Activated CD4-positive, alpha-beta T cell treated with anti-CD3 and anti-CD28 coated beads for 36 hours (primary cell): ENCODE measurements around the gene CADM1. TPM values are rescaled to one million over a fixed set of nuclear protein-coding genes. Genes with fewer than 3 reads are reported as not detected.

Source experiments
- ATAC-seq: fragments of 200-7000 bp; cut with Tn5 transposase; one replicate; pipeline ENCODE4 v1.10.0; 2021; ENCODE audit warnings: mild to moderate bottlenecking, moderate library complexity
- CTCF ChIA-PET: fragments of 350-600 bp; sonication (Branson Sonifier 250); formaldehyde crosslinking; loops from one replicate; lab custom pipeline; 2021; ENCODE audit warnings: antibody characterized with exemption; lab: Charles Lee
- POLR2A ChIA-PET: fragments of 350-600 bp; sonication (Branson Sonifier 250); formaldehyde crosslinking; loops from one replicate; lab custom pipeline; 2021; ENCODE audit warnings: antibody characterized with exemption, inconsistent platforms; lab: Charles Lee
- DNase-seq: peaks from one replicate; pipeline ENCODE4 v3.0.0-alpha.2; 2020
- H3K27ac Mint-ChIP-seq: one replicate; pipeline ENCODE4 v1.8.0; 2021; ENCODE audit warnings: mixed read lengths
- H3K27me3 Mint-ChIP-seq: one replicate; pipeline ENCODE4 v1.8.0; 2021; ENCODE audit warnings: mixed read lengths
- H3K36me3 Mint-ChIP-seq: one replicate; pipeline ENCODE4 v1.8.0; 2021; ENCODE audit warnings: low read depth, mixed read lengths
- H3K4me1 Mint-ChIP-seq: one replicate; pipeline ENCODE4 v1.8.0; 2021; ENCODE audit warnings: mixed read lengths
- H3K4me3 Mint-ChIP-seq: one replicate; pipeline ENCODE4 v1.8.0; 2021; ENCODE audit warnings: mild to moderate bottlenecking, moderate library complexity, mixed read lengths
- H3K9me3 Mint-ChIP-seq: one replicate; pipeline ENCODE4 v1.8.0; 2021; ENCODE audit warnings: low read depth, mixed read lengths
- intact Hi-C, 2 experiments: fragments of 100-400 bp; cut with DNase I in 1 of 2; cut with micrococcal nuclease in 1 of 2; formaldehyde crosslinking; loops; one replicate each; pipeline versions ENCODE4 v1.14.2 to v1.15.1; 2022 to 2024; cut with DNase I, micrococcal nuclease
- total RNA-seq, 2 experiments: library from RNA; stranded (reverse); gene quantifications; one replicate each; pipeline ENCODE4 v1.2.3, GENCODE V29; 2021

Gene CADM1
- total RNA-seq, 2 experiments from 2014 or later: 0.58 to 0.91 TPM

DNA sequence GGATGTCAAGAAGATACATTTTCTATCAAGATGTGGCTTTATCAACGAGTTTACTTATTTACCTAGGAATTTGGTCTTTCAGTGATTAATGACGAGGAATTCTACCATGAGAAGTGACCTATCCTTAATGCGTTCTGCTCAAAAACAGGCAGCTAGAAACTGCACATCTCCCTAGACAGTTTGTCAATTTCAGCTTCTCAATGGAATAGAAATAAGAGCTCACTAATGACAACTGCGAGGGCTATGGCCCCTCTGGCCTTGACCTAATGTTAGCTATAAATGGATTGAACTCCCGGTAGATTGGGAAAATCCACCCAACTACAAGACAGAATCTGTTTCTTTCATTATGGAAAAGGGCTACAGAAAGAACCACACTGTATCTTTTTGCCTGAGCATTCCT lies 223.4 kb downstream of the CADM1 start:
- POLR2A ChIA-PET: no interaction called here
- no peaks in the 10 kb centered on the region for H3K36me3 Mint-ChIP-seq
- peaks cover 8% of the 10 kb centered on the region for H3K27me3 Mint-ChIP-seq
- H3K4me1 Mint-ChIP-seq: no peaks in the 10 kb centered on the region
- no peak overlapping the region for H3K27ac Mint-ChIP-seq
- ATAC-seq (no peak), DNase-seq (no peak)
- CTCF ChIA-PET: no interaction called here
- no peak overlapping the region for H3K4me3 Mint-ChIP-seq
- H3K9me3 Mint-ChIP-seq: no peaks in the 10 kb centered on the region
- intact Hi-C loops: no loop called here

DNA sequence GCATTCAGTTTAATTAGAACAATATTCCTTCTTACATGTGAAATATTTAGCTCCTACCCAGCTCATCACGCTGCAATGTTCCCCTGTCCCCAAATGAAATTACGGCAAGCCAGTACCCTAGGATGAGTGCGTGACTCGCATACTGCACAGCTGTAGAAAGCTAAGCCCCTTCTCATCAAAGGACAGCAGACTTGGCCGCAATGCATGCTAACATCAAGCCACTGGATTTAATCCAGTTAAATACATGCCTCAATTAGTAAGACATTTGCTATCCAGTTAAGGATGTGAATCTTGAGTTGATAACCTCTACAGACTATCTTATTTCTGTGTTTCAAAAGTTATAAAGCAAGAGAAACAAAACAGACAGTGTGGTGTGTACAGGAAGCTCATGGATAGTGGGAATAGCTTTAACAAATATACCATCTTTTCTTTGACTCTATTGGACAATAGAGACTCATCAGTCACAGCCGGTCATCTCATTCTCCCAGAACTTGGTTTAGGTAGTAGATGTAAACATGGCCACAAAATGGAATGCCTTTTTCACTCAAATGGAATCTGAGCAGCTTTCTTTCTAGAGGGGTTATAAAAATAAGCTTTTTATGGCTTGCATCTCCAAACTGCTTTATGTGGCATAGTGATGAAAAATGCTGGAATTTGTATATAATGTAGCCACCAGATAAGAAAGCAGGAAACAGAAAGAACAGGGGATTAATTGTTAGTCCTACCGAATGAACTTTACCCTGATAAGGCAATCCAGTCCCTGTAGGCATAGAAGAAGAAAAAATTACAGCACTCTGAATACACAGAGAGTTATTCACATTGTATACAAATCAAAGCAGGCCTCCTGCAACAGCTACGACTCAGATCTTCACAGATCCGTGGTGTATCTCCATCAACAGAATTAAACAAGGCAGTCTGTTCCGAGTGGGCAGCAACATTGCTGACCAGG lies 224.1 kb downstream of the CADM1 start:
- Mint-ChIP-seq H3K36me3 (no peaks in the 10 kb centered on the region), H3K4me3 (no peak overlapping the region), H3K4me1 (no peaks in the 10 kb centered on the region), H3K27ac (no peak overlapping the region), H3K9me3 (no peaks in the 10 kb centered on the region), H3K27me3 (peaks cover 10% of the 10 kb centered on the region)
- DNase-seq (no peak), ATAC-seq (no peak)
- CTCF ChIA-PET: no interaction called here
- POLR2A ChIA-PET: no interaction called here
- intact Hi-C loops: no loop called here

DNA sequence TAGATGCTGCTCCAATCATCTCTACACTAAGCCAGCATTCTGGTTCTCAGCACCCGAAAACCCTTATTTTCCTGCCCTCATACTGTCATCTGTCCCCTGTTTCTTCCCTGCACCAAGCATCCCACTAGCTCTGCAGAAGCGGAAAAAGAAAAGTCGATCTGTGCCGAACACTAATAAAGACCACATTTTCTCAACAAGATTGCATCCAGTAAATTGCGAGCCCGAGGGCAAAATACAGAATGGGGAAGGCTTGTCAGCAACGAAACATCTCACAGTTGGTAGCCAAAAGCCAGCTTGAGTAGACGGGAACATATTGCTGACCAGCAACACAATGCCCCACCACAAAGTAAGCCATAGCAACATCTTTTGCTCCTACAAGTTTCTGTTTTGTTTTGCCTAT lies 227.4 kb downstream of the CADM1 start:
- intact Hi-C loops: no loop called here
- Mint-ChIP-seq H3K4me3 (no peak overlapping the region), H3K4me1 (no peaks in the 10 kb centered on the region), H3K36me3 (no peaks in the 10 kb centered on the region), H3K9me3 (no peaks in the 10 kb centered on the region), H3K27me3 (peaks cover 10% of the 10 kb centered on the region), H3K27ac (no peak overlapping the region)
- DNase-seq: no peak
- ChIA-PET CTCF (no interaction called here), POLR2A (no interaction called here)
- no peak for ATAC-seq

DNA sequence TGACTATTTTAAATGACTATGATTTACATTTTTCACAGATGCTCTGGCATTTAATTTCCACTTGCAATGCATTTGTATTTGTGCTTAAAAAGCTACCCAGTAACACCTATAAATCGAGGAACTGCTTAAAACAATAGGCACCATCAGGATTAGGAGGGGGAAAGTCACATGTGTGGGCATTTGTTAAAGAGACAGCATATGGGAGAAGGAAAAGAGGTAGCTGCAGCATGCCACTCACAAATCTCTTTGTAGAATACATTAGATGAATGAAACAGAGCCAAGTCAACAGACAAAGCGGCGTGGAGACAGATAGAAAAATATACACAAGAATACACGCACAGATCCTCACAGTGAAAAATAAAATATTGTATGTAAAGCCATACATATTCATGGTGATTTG lies 228.0 kb downstream of the CADM1 start:
- no peak for ATAC-seq
- intact Hi-C loops: no loop called here
- ChIA-PET POLR2A (no interaction called here), CTCF (interaction anchor here (0.6 kb wide), 1 partner anchor 10 kb away, joined by 3 read pairs; no protein-coding TSS in a partner anchor)
- Mint-ChIP-seq H3K27me3 (peaks cover 10% of the 10 kb centered on the region), H3K4me3 (no peak overlapping the region), H3K4me1 (no peaks in the 10 kb centered on the region), H3K9me3 (no peaks in the 10 kb centered on the region), H3K27ac (no peak overlapping the region), H3K36me3 (no peaks in the 10 kb centered on the region)
- DNase-seq: no peak

DNA sequence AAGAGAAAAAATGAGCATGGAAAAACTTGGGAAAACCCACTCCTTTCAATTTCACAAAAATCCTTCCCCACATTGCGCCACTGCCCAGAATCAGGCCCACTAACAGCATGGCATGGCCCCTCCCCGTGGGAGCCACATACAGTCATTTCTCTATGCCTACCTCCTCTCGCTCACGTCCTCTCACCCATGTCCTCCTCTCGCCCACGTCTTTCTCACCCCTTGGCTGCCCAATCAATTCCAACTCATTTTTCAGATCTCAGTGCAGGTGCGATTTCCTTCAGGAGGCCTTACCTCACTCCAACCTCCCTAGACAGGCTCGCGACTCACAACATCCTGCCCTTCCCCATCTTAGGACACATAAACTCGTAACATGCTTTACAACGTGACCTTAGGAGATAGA lies 229.2 kb downstream of the CADM1 start:
- ChIA-PET CTCF (no interaction called here), POLR2A (no interaction called here)
- H3K9me3 Mint-ChIP-seq: no peaks in the 10 kb centered on the region
- intact Hi-C loops: no loop called here
- no peak overlapping the region for H3K27ac Mint-ChIP-seq
- H3K36me3 Mint-ChIP-seq: no peaks in the 10 kb centered on the region
- DNase-seq (no peak), ATAC-seq (no peak)
- H3K4me1 Mint-ChIP-seq: no peaks in the 10 kb centered on the region
- peaks cover 10% of the 10 kb centered on the region for H3K27me3 Mint-ChIP-seq
- H3K4me3 Mint-ChIP-seq: no peak overlapping the region

DNA sequence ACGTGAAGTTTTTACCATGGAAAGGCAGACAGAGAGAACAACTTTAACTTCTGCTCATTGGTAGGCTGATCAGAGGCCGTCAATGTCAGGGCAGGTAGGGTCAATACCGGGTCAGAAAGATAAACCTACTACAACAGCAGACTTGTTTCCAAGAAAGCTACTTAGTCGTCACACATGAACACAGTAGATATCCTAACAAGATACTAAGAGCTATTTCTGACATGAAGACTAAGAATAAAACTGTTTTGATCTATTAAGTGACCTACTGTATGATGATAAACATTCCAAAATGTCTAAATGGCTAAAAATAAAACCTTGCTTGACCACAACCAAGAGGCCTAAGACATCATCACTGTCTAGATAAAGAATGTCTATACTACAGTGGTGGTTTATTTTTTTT lies 231.3 kb downstream of the CADM1 start:
- Mint-ChIP-seq H3K9me3 (no peaks in the 10 kb centered on the region), H3K36me3 (no peaks in the 10 kb centered on the region), H3K4me3 (no peak overlapping the region), H3K27me3 (peaks cover 7% of the 10 kb centered on the region), H3K4me1 (no peaks in the 10 kb centered on the region), H3K27ac (no peak overlapping the region)
- ATAC-seq (no peak), DNase-seq (no peak)
- POLR2A ChIA-PET: no interaction called here
- intact Hi-C loops: no loop called here
- CTCF ChIA-PET: no interaction called here

DNA sequence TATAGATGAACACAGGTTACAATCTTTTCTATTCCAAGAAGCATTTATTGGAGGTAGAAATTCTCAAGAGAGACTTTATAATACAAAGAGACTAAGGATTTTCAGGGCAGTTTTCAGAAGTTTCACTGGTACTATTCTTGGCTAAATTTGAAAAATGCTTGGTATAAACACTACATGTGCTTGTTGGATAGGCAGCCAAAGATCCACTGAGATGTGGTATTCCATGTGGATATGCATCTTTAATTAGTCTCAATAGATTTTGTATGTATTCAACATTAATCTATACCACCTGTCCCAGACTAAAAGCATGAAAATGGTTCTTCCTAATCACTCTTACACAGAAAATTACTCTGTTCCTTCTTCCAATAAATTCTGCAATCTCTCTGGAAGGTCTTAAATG lies 232.6 kb downstream of the CADM1 start:
- CTCF ChIA-PET: no interaction called here
- H3K36me3 Mint-ChIP-seq: no peaks in the 10 kb centered on the region
- no peaks in the 10 kb centered on the region for H3K9me3 Mint-ChIP-seq
- H3K4me1 Mint-ChIP-seq: no peaks in the 10 kb centered on the region
- H3K4me3 Mint-ChIP-seq: no peak overlapping the region
- DNase-seq (no peak), ATAC-seq (no peak)
- POLR2A ChIA-PET: no interaction called here
- intact Hi-C loops: no loop called here
- H3K27me3 Mint-ChIP-seq: peaks cover 6% of the 10 kb centered on the region
- no peak overlapping the region for H3K27ac Mint-ChIP-seq

DNA sequence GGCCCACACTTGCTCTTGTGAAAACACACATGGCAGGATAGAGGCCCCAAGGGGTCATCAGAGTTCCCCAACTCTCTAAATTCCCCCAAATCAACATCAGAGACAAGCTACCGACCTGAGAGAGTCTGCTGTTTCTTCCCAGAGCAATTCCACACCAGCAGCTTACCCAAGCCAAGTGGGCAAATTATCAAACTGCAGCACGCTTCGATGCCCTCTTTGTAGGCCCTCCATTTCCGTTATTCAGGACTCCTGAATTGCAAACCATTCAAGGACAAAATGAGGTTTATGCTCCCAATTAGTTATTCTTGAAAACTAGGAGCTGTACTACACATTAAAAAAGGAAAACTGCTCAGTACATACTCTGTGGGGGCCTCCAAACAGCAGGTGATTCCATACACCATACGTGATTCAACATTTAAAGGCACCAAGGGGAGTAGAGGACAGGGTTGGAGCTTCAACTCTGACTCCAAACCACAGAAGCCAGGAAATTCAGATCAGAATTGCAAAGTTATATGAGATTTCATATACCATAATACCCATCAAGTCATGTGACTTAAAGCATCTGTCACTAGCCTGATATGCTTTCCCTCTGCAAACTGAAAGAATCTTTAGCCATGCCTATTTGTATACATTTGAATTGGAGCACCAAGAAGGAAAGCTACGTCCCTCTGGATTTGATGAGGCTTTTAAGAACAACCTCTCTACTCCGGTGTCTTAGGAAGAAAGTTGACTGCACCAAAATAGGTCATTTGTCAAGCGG lies 234.8 kb downstream of the CADM1 start:
- no peak for DNase-seq
- ChIA-PET CTCF (no interaction called here), POLR2A (no interaction called here)
- Mint-ChIP-seq H3K4me1 (no peaks in the 10 kb centered on the region), H3K27me3 (peaks cover 5% of the 10 kb centered on the region), H3K4me3 (no peak overlapping the region), H3K36me3 (no peaks in the 10 kb centered on the region), H3K27ac (no peak overlapping the region), H3K9me3 (no peaks in the 10 kb centered on the region)
- ATAC-seq: no peak
- intact Hi-C loops: no loop called here

DNA sequence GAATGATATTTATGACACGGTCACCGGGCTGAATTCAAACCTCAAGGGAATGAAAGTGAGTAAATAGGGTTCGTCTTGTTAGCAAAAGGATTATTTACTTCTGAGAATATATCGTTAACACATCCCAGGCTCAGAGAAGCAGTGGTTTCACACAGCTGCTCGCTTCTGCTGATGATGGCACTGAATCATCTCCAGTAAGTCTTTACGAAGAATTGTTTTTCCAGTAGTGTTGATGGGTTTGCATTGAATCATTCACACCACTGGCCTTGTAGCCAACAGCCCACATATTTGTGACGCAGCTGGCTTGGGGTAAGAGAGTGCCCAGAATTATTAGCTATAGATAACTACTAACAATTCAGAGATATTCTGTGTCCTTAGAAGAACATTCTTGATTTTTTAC lies 236.3 kb downstream of the CADM1 start:
- H3K27me3 Mint-ChIP-seq: peaks cover 5% of the 10 kb centered on the region
- ATAC-seq (no peak), DNase-seq (no peak)
- no peaks in the 10 kb centered on the region for H3K4me1 Mint-ChIP-seq
- no peak overlapping the region for H3K4me3 Mint-ChIP-seq
- H3K36me3 Mint-ChIP-seq: no peaks in the 10 kb centered on the region
- ChIA-PET CTCF (no interaction called here), POLR2A (no interaction called here)
- no peak overlapping the region for H3K27ac Mint-ChIP-seq
- H3K9me3 Mint-ChIP-seq: no peaks in the 10 kb centered on the region
- intact Hi-C loops: no loop called here

DNA sequence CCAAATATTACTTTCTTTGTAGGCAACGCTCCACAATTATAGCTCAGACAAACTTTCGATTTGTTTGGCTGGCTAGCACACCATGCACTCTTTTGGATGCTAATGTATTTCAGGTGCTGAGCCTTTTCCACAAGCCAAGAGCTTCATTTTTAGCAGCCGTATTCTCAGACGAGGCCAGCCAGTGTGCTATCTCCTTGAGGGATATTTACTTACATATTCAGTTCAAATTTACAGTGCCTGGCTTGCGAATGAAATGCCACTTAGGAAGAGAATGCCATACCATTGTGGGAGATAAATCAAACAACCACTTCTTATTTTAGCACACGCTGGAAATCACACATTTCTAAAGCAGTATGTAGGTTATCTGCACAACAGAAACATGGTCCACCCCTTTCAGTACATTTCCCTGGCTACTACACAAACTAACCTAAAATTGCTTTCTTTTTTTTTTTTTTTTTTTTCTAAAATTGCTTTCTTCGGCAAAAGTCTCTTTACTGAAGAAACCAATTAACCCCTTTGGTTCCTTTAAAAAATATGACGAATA lies 236.9 kb downstream of the CADM1 start:
- POLR2A ChIA-PET: no interaction called here

DNA sequence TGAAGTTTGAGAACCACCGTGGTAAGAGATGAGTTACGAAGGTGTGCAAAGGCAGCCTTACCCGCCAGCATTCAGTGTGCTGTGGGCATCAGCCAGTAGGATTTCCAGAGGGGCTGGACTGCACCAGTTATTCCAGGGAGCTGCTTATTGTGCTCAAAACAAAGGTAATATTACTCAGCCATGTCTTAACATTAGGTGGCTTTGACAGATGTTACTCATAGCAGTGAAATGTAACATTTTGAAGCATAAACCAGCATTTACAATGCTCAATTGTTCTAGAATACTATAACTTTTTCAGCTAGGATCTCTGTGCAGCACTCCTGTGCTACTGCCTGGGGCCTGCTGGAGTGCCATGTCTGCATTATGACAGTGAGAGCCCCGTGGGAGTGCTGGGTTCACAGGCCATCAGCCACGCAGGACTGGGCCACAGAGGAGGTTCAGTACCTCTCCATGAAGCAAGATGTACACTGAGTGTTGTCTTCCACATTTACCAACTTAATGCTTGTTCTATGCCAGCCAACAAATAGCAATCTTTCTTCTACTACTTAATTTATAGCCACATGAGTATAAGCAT lies 238.1 kb downstream of the CADM1 start:
- ATAC-seq: no peak
- no peak for DNase-seq

More for the DNA sequence above, 236.9 kb downstream of the CADM1 start:
- intact Hi-C loops: no loop called here
- no peaks in the 10 kb centered on the region for H3K4me1 Mint-ChIP-seq
- no peaks in the 10 kb centered on the region for H3K9me3 Mint-ChIP-seq
- no peak overlapping the region for H3K4me3 Mint-ChIP-seq
- no peak overlapping the region for H3K27ac Mint-ChIP-seq
- peaks cover 7% of the 10 kb centered on the region for H3K27me3 Mint-ChIP-seq
- CTCF ChIA-PET: no interaction called here
- DNase-seq (no peak), ATAC-seq (no peak)
- no peaks in the 10 kb centered on the region for H3K36me3 Mint-ChIP-seq

More for the DNA sequence above, 238.1 kb downstream of the CADM1 start:
- CTCF ChIA-PET: no interaction called here
- Mint-ChIP-seq H3K4me1 (no peaks in the 10 kb centered on the region), H3K4me3 (no peak overlapping the region), H3K27ac (no peak overlapping the region), H3K27me3 (peaks cover 7% of the 10 kb centered on the region), H3K36me3 (no peaks in the 10 kb centered on the region), H3K9me3 (no peaks in the 10 kb centered on the region)
- intact Hi-C loops: no loop called here
- POLR2A ChIA-PET: no interaction called here
